Astrocyte (in vitro differentiated cells and primary cell): ENCODE results near the gene LRRC26.

Experiments used
- CTCF ChIP-seq: IDR thresholded peaks from 2 replicates; pipeline ENCODE4 v1.5.1; 2011; ENCODE audit warnings: low read depth, mild to moderate bottlenecking, inconsistent platforms, low read length, moderate library complexity; ENCODE audit not compliant: insufficient read depth
- EZH2 ChIP-seq: IDR thresholded peaks from 2 replicates; pipeline ENCODE4 v1.6.1; 2012; ENCODE audit warnings: mild to moderate bottlenecking, low read length, inconsistent platforms; ENCODE audit not compliant: insufficient read depth

DNA sequence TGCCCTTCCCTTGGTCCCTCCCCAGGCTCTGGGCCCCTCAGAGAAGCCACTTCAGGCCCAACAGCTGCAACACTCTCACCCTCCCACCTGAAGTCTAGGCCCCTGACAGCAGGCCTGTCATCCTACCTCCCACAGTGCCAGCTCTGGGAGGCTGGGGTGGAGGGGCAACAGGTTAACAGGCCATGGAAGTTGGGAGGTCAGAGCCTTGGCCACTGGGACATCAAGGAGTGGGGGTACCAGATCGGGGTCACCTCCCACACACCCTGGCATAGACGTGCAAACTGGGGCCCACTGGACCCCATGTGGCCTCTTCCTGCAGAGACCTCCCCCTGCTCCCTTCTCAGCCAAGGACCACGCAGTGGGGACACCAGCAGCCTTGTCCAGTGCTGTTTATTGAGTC, 21.4 kb upstream of the LRRC26 start:
- no peak for TF ChIP-seq CTCF
- TF ChIP-seq EZH2: no peak
